MM.1S (cell line): Measurements from ENCODE around the gene KCNB1.

Experiments used
- EZH2phosphoT487 ChIP-seq: fragments of 300-600 bp; sonication (generic); IDR thresholded peaks from 2 replicates; pipeline ENCODE4 v1.6.1; 2018; ENCODE audit warnings: antibody characterized with exemption, low read length
- TF ChIP-seq, protein P1 (sequence below): fragments of 300-600 bp; sonication (generic); IDR thresholded peaks from 2 replicates; pipeline ENCODE4 v1.5.1; 2016; ENCODE audit warnings: antibody characterized with exemption, low read length, mixed read lengths

- TF ChIP-seq, protein P1, sequence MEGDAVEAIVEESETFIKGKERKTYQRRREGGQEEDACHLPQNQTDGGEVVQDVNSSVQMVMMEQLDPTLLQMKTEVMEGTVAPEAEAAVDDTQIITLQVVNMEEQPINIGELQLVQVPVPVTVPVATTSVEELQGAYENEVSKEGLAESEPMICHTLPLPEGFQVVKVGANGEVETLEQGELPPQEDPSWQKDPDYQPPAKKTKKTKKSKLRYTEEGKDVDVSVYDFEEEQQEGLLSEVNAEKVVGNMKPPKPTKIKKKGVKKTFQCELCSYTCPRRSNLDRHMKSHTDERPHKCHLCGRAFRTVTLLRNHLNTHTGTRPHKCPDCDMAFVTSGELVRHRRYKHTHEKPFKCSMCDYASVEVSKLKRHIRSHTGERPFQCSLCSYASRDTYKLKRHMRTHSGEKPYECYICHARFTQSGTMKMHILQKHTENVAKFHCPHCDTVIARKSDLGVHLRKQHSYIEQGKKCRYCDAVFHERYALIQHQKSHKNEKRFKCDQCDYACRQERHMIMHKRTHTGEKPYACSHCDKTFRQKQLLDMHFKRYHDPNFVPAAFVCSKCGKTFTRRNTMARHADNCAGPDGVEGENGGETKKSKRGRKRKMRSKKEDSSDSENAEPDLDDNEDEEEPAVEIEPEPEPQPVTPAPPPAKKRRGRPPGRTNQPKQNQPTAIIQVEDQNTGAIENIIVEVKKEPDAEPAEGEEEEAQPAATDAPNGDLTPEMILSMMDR, result no peak
- TF ChIP-seq EZH2phosphoT487, result no peak
These were observed 94.9 kb downstream of the KCNB1 start for GRCh38 chr20:49387581-49387939.
